ENCODE measurements around the gene MICU1.

DNA sequence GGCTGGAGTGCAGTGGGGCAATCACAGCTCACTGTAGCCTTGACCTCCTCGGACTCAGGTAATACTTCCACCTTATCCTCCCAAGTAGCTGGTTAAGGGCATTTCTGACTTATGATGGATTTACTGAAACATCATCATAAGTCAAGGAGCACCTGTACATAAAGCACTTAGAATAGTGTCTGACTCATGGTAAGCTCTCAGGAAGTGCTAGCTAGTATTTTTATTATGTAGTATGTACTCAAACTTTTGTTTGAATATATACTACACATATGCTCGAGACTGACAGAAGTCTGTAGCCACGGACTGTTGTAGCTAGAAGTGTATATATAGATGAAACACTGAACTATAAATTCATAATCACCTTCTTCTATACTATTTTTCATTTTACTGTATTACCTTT is 163.6 kb downstream of the MICU1 start:
- no peak for TF ChIP-seq YY1 (IDR thresholded peaks at IDR 0.05; ENCODE audit: insufficient read depth, insufficient read length)
- no peak for TF ChIP-seq SUZ12 (IDR thresholded peaks at IDR 0.05; ENCODE audit: extremely low read depth, insufficient read depth, insufficient read length)

All from NT2/D1 (cell line).